GM12873 (cell line): ENCODE results near the gene MRPL4.

Source experiments
- TF ChIP-seq, protein P1 (sequence below): IDR thresholded peaks from 2 replicates; pipeline ENCODE4 v1.5.1; 2012; ENCODE audit warnings: low read depth, mild to moderate bottlenecking, moderate library complexity, low read length, control low read depth; ENCODE audit not compliant: insufficient read depth; ENCODE audit errors: missing control alignments

The MRPL4 gene

GRCh38 chr19:10258080-10258710 is 6.2 kb downstream of the MRPL4 start:
- TF ChIP-seq, protein P1, sequence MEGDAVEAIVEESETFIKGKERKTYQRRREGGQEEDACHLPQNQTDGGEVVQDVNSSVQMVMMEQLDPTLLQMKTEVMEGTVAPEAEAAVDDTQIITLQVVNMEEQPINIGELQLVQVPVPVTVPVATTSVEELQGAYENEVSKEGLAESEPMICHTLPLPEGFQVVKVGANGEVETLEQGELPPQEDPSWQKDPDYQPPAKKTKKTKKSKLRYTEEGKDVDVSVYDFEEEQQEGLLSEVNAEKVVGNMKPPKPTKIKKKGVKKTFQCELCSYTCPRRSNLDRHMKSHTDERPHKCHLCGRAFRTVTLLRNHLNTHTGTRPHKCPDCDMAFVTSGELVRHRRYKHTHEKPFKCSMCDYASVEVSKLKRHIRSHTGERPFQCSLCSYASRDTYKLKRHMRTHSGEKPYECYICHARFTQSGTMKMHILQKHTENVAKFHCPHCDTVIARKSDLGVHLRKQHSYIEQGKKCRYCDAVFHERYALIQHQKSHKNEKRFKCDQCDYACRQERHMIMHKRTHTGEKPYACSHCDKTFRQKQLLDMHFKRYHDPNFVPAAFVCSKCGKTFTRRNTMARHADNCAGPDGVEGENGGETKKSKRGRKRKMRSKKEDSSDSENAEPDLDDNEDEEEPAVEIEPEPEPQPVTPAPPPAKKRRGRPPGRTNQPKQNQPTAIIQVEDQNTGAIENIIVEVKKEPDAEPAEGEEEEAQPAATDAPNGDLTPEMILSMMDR: no peak

- TF ChIP-seq, protein P1: peak; percentile 85
These were observed 7.3 kb downstream of the MRPL4 start for GRCh38 chr19:10259162-10259905.

GRCh38 chr19:10260141-10260584 is 8.1 kb downstream of the MRPL4 start:
- TF ChIP-seq, protein P1: no peak

DNA sequence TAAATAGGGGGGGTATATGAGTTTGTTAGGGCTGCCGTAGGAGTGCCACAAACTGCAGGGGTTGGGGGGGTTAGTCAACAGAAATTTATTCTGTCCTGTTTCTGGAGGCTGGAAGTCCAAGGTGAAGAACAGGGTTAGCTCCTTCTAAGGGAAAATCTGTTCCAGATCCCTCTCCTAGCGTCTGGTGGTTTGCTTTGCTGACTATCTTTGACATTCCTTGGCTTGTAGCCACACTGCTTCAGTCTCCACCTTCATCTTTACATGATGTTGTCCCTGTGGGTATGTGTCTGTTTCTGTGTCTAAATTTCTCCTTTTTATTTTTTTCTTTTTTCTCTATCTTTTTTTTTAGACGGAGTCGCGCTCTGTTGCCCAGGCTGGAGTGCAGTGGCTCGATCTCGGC is 10.8 kb downstream of the MRPL4 start:
- TF ChIP-seq, protein P1: no peak

GRCh38 chr19:10266706-10267105 is 14.7 kb downstream of the MRPL4 start:
- TF ChIP-seq, protein P1: no peak

DNA sequence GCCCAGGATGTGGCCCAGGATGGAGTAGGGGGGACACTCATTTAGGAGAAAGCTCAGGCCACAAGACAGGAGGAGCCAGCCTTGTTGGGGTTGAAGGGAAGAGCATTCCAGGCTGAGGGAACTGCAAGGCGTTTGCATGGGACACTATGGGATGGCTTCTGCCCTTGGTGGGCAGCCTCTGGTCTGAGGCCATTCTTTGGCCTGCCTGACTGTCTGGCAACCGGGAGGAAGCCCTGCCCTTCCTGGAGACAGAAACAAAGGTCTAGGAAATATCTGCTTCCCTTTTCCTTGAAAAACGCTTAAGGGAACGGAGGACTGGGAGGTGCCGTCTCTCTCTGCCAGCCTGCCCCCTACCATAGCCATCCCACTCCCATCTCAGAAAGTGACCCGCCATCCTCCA is 16.1 kb downstream of the MRPL4 start:
- TF ChIP-seq, protein P1: no peak

GRCh38 chr19:10269333-10270179 is 17.5 kb downstream of the MRPL4 start:
- TF ChIP-seq, protein P1: peak; percentile 88
